GOT3 (cell line): ENCODE results near the gene ZNF514.
A peak's percentile ranks its signal among the peaks of the same experiment; 100 is the strongest.
"Not testable (repeated sequence)": the region's sequence is repeated elsewhere in the genome, so short reads cannot be mapped to it uniquely, and the experiment has no call there.

Experiments
- DNase-seq: peaks from one replicate; lab custom pipeline; 2025; ENCODE audit warnings: mixed read lengths; lab: John Stamatoyannopoulos, UW

Gene ZNF514

DNA sequence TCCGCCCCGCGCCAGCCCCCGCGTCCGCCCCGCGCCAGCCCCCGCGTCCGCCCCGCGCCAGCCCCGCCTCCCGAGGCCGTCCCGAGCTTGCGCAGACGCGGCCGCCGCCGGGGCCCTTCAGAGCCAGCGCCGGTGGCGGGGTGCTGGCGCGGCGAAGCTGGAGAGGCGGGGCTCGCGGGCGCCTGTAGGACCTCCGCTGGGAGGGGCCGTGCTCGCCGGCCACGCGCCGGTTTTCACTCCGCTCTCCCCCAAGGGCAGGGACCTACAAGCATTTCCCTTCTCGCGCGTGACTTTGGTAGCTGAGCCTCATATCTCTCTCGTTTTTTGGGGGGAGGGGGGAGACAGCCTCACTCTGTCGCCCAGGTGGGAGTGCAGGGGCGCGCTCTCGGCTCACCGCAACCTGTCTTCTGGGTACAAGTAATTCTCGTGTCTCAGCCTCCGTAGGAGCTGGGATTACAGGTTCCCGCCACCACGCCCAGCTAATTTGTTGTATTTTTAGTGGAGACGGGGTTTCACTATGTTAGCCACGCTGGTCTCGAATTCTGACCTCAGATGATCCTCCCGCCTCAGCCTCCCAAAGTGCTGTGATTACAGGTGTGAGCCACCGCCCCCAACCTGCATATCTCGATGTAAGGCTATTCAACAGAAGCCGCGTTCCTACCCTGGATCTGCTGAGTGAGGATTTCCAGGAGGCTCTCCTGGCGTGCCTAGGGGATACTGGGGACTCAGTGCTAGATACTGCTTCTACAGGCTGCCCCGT lies at the start of gene ZNF514:
ZNF514 (minus strand) TSS at position 159 of the 760 bp plus-strand sequence. CDS start 6,595 bp downstream, outside the sequence.
- DNase-seq: peak; percentile 11

DNA sequence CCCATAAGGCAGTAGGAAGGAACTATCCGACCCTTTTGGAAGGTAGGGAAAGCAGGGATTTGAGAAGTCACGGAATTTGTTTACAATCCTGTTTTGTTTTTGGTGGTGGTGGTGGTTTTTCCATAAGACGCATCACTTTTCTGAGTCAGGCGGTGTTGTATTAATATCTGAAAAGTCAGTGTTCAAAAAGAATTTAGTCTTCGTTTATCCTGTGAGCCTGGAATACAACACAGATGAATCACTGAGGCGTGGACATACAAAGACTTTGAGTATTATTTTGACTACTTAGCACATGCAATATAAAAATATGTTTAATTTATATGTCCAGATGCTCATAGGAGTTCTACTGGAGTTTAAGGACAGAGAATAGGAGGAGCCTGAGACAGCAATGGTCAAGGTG lies 48.5 kb upstream of the ZNF514 start:
- DNase-seq: no peak

DNA sequence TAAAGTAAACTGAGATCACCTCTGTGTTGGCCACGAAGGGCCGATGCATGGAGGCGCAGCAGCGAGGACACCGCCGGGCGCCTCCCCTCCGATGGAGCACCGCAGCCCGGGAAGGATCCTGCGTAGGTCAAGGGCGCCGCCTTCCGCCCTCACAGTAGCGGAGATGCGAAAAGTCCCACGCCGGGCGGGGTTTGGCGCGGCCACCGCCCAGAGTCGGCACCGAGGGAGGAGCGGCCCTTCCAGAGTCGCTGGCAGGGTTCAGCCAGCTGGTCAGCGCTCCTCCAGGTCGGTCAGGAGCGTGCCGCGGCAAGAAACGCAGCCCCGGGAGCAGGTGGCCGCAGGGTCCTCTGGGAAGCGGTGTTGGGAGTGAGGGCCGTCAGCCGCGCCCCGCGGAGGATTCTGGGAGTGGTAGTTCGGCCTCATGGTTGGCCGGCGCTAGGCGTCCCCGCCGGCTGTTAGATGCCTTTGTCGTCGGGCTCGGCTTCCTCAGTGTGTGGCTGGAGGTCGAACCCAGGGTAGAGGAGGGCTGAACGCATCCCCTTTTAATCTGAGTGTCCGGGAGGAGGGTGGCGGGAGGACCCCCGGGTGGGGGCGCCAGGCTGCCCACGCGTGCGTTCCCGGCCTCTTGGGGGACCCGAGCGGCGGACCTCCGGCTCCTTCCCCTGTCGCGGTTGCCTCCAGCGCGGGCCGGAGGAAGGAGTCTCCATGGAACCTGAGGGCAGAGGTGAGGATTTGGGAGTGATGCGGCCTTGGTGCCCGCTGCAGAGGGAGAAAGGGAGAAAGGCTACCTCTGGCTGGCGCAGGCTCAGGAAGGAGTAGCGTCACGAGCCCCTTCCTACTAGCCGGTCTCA lies 47.7 kb upstream of the ZNF514 start, which contains the start of gene ZNF892:
ZNF892 (plus strand) TSS at position 411 of the 851 bp plus-strand sequence; CDS start at position 706, 295 bp downstream.
- DNase-seq: peak; percentile 35

DNA sequence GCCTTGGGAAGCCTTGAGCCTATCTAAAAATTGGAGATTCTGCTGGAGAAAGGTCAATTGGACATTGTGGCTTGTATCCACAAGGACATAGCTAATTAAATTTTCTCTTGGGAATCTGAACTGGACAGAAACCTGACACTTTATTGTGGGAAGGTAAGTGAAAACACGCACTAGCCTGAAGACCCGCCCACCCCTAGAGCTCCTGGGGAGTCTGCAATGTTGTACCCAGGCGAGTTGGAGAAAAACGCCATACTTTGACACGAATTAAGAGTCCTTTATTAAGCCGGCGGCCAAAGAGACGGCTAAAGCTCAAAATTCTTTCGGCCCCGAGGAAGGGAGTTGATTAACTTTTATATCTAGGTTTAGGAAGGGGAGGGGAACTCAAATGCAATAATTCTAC lies 46.4 kb upstream of the ZNF514 start:
- no peak for DNase-seq

DNA sequence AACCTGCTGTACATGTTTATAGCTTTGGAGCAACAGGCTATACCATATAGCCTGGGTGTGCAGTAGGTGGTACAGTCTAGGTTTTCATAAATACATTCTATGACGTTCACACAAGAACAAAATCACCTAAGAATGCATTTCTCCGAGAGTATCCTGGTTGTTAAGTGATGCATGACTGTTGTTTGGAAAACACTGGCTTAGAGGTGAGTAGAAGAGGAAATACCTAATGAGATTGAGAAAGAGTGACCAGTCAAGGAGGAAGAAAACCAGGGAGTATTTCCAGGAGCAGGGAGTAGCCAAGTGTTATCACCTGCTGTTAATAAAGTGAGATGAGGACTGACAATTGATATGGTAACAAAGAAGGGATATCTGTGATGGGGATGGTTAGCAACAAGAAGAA lies 44.7 kb upstream of the ZNF514 start:
- no peak for DNase-seq

DNA sequence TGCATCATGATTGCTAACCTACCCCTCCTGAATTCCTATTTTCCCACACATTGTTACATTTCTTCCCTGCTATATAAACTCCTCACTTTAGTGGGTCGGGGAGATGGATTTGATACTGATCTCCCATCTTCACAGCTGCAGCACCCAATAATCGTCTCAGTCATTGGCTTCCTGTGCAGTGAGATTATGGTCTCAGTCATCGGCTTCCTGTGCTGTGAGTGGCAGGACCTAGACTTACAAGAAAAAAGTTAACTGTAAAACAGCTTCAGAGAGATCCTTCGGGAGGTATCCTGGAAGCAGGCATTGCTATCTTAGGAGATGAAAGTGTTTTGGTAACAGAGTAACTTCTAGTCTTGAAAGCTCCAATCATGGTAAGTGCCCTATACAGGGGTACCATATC lies 44.3 kb upstream of the ZNF514 start:
- no peak for DNase-seq

DNA sequence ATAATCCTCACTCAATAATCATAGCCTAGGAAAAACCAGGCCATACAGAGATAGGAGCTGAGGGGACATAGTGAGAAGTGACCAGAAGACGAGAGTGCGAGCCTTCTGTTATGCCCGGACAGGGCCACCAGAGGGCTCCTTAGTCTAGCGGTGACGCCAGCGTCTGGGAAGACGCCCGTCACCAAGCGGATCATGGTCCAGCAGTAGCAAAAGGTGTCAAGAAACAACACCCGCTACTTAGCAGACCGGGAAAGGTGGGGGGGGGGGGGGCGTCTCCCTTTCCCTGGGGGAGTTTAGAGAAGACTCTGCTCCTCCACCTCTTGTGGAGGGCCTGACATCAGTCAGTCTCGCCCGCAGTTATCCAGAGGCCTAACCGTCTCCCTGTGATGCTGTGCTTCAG lies 33.3 kb upstream of the ZNF514 start:
- not testable (repeated sequence) for DNase-seq

DNA sequence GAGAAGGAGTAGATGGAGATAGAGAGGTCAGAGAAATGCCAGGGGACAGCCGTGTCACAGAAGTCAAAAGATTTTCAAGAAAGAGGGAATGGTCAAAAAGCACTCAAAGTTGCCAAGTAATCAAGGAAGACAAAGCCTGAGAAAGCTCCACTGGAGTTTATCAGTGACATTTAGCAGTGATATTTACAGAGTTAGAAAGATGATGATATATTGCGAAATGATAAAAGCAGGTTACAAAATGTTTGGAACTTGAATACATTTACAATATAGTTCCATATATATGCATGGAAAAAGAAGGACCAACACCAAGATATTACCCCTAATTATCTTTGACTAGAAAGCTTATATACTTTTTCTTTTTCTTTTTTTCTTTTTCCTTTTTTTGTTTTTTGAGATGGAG lies 26.3 kb upstream of the ZNF514 start:
- DNase-seq: no peak

DNA sequence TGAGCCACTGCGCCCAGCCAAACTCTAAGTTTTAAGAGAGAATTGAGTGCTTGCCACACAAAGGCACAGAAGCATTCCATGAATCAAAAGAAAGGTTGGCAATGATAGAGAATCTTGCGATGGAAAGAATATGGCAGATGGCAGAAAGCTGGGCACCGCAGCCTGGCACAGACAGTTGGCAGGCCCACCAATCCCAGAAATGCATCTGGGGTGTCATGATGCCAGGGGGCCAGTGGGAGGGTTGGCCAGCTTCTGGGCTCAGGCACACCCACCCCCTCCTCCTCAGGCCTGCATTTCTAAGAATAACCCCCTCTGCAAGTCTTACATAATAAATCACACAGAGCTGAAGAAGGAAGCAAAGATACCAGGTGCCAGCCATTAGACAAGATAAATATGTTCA lies 25.5 kb upstream of the ZNF514 start:
- no peak for DNase-seq

DNA sequence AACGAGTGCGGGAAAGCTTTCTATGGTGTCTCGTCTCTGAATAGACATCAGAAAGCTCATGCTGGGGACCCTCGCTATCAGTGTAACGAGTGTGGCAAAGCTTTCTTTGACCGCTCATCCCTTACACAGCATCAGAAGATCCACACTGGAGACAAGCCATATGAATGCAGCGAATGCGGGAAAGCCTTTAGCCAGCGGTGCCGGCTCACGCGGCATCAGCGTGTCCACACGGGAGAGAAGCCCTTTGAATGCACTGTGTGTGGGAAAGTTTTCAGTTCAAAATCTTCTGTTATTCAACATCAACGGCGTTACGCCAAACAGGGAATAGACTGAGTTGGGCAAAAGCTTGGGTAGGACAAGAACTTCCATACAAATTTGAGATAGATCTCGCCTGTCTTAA lies 22.1 kb upstream of the ZNF514 start:
- no peak for DNase-seq

DNA sequence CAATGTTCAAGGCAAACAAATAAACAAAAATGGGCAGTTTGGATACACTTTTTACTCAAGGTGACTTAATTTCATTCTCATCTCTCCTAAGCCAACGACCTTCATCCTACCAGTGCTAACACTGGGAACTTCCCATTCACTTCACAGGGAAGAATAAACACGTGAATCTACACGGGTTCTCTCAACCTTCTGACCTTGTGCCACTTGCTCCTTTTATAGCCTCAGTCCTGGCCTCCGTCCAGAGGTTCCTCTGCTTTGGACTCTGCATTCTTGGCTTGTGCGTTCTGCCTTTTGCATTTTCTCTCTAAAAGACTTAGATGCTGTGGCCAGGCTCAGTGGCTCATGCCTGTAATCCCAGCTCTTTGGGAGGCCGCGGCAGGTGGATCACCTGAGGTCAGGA lies 19.8 kb upstream of the ZNF514 start:
- DNase-seq: no peak

DNA sequence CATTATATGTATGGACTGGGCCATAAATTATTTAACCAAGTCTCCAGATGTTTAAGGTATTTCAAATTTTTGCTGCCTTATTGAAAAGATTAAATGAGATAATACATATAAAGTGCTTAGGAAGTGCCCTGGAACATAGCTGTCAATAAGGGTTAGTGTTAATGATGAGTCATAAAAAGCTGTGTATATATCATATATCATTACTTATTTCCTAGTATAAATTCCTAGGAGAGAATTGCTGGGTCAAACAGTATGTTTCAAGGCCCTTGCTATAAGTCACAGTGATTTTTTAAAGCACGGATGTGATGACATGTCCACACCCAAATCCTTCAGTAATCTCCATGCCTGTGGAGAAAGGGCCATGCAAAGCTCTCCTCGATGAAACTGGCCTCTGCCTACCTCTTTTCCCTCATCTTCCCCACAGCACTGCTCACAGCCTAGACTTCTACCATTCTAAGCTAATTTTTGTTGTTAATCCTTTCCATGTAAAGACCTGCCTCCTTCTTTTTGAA lies 14.4 kb upstream of the ZNF514 start:
- DNase-seq: no peak

DNA sequence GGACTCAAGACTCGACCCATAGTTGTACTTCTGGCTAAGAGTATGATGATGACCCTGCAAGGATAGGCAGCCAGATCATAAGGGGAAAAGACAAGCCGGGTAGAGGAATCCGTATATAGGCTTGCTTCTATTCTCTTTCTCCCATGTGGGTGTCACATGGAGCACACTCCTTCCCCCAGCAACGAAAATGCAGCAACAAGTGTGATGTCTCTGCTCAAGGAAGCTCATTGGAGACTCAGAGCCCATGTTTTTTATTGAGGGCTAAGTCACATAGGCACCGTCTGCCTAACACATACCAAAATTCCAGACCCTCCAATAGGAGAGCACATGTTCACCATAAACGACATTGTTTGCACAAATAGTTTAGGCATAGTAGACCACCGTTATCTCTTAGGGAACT lies 12.3 kb upstream of the ZNF514 start:
- DNase-seq: no peak

DNA sequence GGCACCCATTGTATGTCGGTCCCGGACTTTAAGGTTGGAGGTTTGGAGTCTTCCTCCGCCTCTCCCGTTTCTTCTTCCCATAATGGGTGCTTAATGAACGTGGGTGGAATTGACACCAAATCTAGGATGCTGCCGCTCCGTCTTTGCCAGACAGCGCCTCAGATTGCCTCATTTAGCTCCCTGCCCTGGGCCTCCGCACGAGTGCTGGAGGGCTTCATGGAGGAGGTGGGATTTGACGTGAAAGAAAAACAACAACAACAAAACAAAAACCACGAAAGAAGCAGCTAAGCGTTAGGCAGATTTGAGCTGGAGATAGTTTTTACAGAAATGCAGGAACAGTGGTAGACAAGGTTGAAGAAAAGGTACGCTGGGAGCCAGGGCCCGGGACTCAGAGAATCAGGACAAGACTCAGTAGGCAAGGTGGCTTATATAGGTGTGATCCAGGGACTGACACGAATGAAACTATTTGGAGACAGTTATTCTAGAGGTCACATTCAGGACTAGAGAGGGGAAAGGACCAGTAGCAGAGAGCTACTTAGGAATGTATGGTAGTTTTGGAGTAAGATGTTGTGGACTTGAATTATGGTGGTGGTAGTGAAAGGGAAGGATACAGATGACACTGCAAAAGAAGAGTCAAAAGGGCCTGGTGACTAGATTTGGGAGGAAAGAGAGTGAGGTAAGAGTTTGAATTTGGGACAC lies 6.6 kb upstream of the ZNF514 start:
- DNase-seq: no peak

DNA sequence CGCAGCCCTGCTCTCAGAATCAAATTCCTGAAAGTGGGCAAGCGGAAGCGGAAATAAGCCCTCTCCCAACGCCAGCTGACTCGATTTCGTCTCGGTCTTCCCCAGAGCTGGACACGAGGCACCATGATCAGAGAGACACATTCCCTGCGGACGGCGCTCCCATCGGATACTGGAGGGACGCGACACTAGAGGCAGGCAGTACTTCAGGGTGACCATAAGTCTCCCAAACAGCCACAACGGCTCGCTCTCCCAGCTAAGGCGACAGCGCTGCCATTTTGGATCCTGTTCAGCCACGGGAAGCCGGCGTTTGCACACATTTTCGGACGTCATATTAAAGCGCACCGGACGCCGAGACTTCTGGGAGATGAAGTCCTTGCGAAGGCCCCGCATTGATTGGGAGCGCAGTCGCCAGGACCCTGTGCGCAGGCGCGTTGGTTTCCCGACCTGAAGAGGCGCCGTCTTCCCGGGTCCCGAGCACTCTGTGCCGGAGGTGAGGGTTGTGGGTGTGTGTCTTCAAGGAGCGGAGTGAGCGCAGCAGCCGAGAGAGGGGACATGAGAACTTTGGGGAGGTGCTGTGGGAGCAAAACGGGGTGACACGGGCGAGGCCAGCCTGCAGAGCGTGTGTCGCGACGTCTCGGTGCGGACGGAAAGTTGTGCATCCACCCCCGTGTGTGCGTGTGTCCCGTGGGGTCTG lies 5.9 kb upstream of the ZNF514 start, which contains the start of gene ZNF2:
ZNF2 (plus strand) TSS at position 439 of the 694 bp plus-strand sequence. CDS start 10,418 bp downstream, outside the sequence.
- DNase-seq: peak; percentile 81

DNA sequence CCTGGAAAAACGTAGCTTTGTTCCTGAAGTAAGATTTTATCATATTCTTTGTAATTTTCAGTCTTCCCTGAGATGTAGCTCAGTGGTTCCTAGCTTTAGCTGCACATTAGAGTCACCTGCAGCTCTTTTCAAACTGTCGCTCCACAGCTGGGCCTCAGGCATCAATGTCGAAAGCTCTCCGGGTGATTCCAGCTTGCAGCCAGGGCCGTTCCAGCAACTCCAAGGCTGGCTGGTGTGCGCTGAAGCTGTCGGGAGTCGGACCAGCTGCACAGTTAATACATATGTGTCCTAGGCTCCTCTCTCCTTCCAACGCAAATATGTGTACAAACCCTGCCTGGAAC lies 5.4 kb upstream of the ZNF514 start:
- no peak for DNase-seq

DNA sequence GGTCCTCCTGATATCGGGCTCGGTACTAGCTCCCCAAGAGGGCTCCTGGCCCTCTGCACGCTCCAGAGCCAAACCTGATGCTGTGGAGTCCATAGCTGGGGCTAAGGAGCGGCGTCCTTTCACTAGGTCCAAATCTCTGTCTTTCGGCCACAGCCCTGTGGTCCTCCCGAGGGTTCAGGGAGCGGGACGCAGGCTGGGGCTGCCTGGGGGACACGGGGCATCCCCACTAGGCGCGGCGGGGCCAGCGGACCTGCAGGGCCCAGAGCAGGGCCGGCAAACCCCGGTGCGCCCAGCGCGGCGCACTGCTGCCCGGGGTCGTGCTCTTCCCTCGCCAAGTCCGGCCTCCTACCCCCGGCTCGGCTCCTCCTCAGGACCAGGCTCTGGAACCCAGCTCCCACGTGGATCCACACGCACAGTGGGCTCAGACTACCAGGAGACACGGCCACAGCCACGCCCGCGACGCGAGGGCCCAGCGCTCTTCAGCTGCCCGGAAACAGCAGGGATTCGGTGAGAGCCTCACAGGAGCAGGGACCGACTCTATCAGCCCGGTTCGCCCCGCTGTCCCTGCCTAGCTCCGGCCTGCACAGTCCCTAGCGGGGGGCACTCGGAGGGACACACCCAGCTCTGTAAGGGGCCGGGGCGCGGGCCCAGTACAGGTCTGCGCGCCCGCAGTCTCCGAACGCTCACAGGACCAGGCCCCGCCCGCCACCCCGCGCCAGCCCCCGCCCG lies 593 bp downstream of the ZNF514 start:
- DNase-seq: peak; percentile 14

DNA sequence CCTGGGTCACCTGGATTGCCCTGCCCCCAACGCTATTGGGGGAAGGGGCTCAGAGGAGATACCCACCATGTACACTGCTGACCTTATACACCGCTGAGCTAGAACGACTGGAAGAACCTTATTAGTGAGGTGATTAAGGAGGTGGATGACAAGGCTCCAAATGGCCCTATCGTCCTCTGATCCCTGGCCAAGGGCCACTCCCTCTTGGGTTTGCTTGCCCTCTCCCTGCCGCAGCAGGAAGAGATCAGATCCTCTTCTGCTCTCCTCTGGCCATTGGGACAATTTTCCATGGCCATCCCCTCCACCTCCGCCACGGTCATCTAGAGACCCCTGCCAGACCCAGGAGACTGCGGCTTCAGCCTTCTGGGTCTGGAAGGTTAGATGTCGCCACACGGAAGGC lies 1.2 kb downstream of the ZNF514 start:
- DNase-seq: no peak

DNA sequence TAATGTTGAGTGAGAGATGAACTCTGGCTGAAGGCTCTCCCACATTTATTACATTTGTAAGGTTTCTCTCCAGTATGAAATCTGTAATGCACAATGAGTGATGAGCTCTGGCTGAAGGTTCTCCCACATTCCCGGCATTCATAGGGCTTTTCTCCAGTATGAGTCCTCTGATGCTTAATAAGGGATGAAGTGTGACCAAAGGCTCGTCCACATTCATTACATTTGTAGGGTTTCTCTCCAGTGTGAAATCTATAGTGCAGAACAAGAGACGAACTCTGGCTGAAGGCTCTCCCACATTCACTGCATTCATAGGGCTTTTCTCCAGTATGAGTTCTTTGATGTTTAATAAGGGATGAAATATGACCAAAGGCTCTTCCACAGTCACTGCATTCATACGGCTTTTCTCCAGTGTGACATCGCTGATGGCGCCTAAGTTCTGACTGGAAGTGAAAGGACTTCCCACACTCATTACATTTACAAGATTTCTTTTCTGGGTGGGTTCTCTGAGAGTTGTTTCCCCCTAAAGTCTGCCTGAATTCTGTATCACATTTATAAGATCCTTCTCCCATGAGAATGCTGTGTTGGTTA lies 10.2 kb downstream of the ZNF514 start:
- no peak for DNase-seq

DNA sequence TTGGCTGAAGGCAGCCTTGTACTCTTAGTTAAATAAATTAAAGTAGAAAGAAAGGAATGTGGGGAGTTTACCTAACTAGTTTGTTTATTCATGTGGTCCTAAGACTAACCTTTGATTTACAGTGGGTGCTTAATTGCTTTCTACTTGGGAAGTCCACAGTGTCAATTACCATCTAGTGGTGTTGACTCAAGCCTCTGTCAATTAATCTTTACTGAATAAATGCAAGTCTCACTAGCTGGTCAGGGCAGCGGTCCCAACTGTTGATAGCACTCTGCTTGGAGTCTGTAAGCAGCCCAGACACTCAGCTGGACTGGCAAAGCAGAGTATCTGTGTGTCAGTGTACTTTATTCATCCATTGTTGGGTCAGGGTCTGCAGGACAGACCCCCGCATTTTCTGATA lies 15.8 kb downstream of the ZNF514 start:
- no peak for DNase-seq

DNA sequence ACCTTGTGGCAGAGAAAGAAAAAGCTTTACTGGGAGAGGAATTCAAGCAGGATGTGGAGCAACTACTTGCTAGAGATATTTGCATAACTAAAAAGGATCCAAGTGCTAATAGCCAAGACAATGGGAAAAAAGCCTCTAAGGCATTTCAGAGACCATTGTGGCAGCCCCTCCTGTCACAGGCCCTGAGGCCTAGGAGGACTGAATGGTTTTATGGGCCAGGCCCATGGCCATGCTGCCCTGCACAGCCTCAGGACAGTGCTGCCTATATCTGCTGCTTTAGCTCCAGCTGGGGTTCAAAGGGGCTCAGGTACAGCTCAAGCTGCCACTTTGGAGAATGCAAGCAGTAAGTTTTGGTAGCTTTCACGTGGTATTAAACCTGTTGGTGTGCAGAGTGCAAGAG lies 20.9 kb downstream of the ZNF514 start:
- no peak for DNase-seq
